WERI-Rb-1 (cell line): ENCODE results near the gene MYLK.

Experiments used
- DNase-seq: peaks from one replicate; pipeline ENCODE4 v3.0.0-alpha.2; 2020
- H3K27ac ChIP-seq: fragments of 250-450 bp; sonication (Bioruptor Pico); 2 replicates; pipeline ENCODE4 v1.5.1; 2020; ENCODE audit warnings: mild to moderate bottlenecking, moderate library complexity
- H3K27me3 ChIP-seq: fragments of 250-450 bp; sonication (Bioruptor Pico); 2 replicates; pipeline ENCODE4 v1.5.1; 2021; ENCODE audit warnings: mild to moderate bottlenecking, low read depth, moderate library complexity; ENCODE audit not compliant: insufficient read depth, severe bottlenecking
- H3K36me3 ChIP-seq: fragments of 250-450 bp; sonication (Bioruptor Pico); 2 replicates; pipeline ENCODE4 v1.5.1; 2020; ENCODE audit warnings: mild to moderate bottlenecking, moderate library complexity
- H3K4me3 ChIP-seq: 2 replicates; pipeline ENCODE4 v1.5.1; 2011; ENCODE audit warnings: low read depth, mild to moderate bottlenecking, control low read depth, low read length
- H3K9me3 ChIP-seq: fragments of 250-450 bp; sonication (Bioruptor Pico); 2 replicates; pipeline ENCODE4 v1.5.1; 2021; ENCODE audit warnings: mild to moderate bottlenecking, moderate library complexity; ENCODE audit not compliant: severe bottlenecking
- TF ChIP-seq, protein P1 (sequence below): IDR thresholded peaks from 2 replicates; pipeline ENCODE4 v1.5.1; 2011; ENCODE audit warnings: low read depth, mild to moderate bottlenecking, control low read depth, inconsistent platforms, low read length

The MYLK gene, protein sequence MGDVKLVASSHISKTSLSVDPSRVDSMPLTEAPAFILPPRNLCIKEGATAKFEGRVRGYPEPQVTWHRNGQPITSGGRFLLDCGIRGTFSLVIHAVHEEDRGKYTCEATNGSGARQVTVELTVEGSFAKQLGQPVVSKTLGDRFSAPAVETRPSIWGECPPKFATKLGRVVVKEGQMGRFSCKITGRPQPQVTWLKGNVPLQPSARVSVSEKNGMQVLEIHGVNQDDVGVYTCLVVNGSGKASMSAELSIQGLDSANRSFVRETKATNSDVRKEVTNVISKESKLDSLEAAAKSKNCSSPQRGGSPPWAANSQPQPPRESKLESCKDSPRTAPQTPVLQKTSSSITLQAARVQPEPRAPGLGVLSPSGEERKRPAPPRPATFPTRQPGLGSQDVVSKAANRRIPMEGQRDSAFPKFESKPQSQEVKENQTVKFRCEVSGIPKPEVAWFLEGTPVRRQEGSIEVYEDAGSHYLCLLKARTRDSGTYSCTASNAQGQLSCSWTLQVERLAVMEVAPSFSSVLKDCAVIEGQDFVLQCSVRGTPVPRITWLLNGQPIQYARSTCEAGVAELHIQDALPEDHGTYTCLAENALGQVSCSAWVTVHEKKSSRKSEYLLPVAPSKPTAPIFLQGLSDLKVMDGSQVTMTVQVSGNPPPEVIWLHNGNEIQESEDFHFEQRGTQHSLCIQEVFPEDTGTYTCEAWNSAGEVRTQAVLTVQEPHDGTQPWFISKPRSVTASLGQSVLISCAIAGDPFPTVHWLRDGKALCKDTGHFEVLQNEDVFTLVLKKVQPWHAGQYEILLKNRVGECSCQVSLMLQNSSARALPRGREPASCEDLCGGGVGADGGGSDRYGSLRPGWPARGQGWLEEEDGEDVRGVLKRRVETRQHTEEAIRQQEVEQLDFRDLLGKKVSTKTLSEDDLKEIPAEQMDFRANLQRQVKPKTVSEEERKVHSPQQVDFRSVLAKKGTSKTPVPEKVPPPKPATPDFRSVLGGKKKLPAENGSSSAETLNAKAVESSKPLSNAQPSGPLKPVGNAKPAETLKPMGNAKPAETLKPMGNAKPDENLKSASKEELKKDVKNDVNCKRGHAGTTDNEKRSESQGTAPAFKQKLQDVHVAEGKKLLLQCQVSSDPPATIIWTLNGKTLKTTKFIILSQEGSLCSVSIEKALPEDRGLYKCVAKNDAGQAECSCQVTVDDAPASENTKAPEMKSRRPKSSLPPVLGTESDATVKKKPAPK (N-terminal part only)

GRCh38 chr3:123884203-123884831, at the start of gene MYLK:
Gene MYLK, minus strand, starts transcription at chr3:123884332. Its CDS starts 90,491 bp downstream, at chr3:123793841.
- DNase-seq = peak; percentile 97
- no peaks in the 10 kb centered on the region for H3K36me3 ChIP-seq
- H3K9me3 ChIP-seq = no peaks in the 10 kb centered on the region
- H3K27ac ChIP-seq = peak within 1 kb of the TSS; percentile 60
- TF ChIP-seq, protein P1, sequence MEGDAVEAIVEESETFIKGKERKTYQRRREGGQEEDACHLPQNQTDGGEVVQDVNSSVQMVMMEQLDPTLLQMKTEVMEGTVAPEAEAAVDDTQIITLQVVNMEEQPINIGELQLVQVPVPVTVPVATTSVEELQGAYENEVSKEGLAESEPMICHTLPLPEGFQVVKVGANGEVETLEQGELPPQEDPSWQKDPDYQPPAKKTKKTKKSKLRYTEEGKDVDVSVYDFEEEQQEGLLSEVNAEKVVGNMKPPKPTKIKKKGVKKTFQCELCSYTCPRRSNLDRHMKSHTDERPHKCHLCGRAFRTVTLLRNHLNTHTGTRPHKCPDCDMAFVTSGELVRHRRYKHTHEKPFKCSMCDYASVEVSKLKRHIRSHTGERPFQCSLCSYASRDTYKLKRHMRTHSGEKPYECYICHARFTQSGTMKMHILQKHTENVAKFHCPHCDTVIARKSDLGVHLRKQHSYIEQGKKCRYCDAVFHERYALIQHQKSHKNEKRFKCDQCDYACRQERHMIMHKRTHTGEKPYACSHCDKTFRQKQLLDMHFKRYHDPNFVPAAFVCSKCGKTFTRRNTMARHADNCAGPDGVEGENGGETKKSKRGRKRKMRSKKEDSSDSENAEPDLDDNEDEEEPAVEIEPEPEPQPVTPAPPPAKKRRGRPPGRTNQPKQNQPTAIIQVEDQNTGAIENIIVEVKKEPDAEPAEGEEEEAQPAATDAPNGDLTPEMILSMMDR = no peak
- peak within 1 kb of the TSS; percentile 69 for H3K4me3 ChIP-seq
- no peaks in the 10 kb centered on the region for H3K27me3 ChIP-seq

- H3K27ac ChIP-seq = no peak overlapping the region
- H3K4me3 ChIP-seq = no peak overlapping the region
- H3K36me3 ChIP-seq = peaks cover 11% of the 10 kb centered on the region
- H3K27me3 ChIP-seq = no peaks in the 10 kb centered on the region
- TF ChIP-seq, protein P1 = no peak
- H3K9me3 ChIP-seq = no peaks in the 10 kb centered on the region
- DNase-seq = no peak
Observed at GRCh38 chr3:123930445-123930844, 46.3 kb upstream of the MYLK start.

GRCh38 chr3:123929325-123929724, 45.2 kb upstream of the MYLK start:
- no peak overlapping the region for H3K4me3 ChIP-seq
- no peaks in the 10 kb centered on the region for H3K9me3 ChIP-seq
- TF ChIP-seq, protein P1 = no peak
- peaks cover 11% of the 10 kb centered on the region for H3K36me3 ChIP-seq
- no peaks in the 10 kb centered on the region for H3K27me3 ChIP-seq
- DNase-seq = no peak
- H3K27ac ChIP-seq = no peak overlapping the region

- DNase-seq = no peak
- TF ChIP-seq, protein P1 = no peak
- no peaks in the 10 kb centered on the region for H3K27me3 ChIP-seq
- no peaks in the 10 kb centered on the region for H3K9me3 ChIP-seq
- no peak overlapping the region for H3K4me3 ChIP-seq
- H3K27ac ChIP-seq = no peak overlapping the region
- peaks cover 14% of the 10 kb centered on the region for H3K36me3 ChIP-seq
Observed at GRCh38 chr3:123926396-123926795, 42.3 kb upstream of the MYLK start.

GRCh38 chr3:123920868-123921267, 36.7 kb upstream of the MYLK start:
- no peak overlapping the region for H3K27ac ChIP-seq
- H3K36me3 ChIP-seq = peaks cover 2% of the 10 kb centered on the region
- H3K9me3 ChIP-seq = peaks cover 4% of the 10 kb centered on the region
- no peak for DNase-seq
- no peaks in the 10 kb centered on the region for H3K27me3 ChIP-seq
- TF ChIP-seq, protein P1 = no peak
- no peak overlapping the region for H3K4me3 ChIP-seq
